ENCODE measurements around the gene KIF5C. TPM values are rescaled to one million over a fixed set of nuclear protein-coding genes. Genes with fewer than 3 reads are reported as not detected.

Gene KIF5C
- total RNA-seq, 2 experiments from 2014 or later: 10.2 to 11.1 TPM

DNA sequence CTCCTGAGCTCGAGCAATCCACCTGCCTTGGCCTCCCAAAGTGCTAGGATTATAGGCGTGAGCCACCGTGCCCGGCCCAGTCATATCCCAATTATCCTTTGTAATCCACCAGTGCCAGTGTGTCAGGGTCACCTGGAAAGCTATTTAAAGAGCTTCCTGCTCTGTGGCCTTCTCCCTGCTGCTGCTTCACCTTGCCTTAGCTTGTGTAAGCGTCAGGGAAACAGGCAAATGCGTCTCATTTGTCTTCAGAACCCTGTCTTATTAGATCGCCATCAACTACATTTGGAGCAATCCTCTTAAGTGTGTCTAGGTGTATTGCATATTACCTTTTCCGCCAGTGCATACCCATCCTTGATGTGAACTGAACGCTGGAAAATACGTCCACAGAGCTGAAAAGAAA is 10.2 kb downstream of the KIF5C start:
- Mint-ChIP-seq H3K27ac (no peak overlapping the region), H3K4me3 (no peak overlapping the region), H3K4me1 (ENCODE audit: low read depth) (peaks cover 10% of the 10 kb centered on the region), H3K27me3 (peaks cover 31% of the 10 kb centered on the region), H3K9me3 (no peaks in the 10 kb centered on the region), H3K36me3 (ENCODE audit: low read depth) (peaks cover 4% of the 10 kb centered on the region)
- DNase-seq (no peak), ATAC-seq (no peak)
- TF ChIP-seq, protein P1, sequence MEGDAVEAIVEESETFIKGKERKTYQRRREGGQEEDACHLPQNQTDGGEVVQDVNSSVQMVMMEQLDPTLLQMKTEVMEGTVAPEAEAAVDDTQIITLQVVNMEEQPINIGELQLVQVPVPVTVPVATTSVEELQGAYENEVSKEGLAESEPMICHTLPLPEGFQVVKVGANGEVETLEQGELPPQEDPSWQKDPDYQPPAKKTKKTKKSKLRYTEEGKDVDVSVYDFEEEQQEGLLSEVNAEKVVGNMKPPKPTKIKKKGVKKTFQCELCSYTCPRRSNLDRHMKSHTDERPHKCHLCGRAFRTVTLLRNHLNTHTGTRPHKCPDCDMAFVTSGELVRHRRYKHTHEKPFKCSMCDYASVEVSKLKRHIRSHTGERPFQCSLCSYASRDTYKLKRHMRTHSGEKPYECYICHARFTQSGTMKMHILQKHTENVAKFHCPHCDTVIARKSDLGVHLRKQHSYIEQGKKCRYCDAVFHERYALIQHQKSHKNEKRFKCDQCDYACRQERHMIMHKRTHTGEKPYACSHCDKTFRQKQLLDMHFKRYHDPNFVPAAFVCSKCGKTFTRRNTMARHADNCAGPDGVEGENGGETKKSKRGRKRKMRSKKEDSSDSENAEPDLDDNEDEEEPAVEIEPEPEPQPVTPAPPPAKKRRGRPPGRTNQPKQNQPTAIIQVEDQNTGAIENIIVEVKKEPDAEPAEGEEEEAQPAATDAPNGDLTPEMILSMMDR (IDR thresholded peaks at IDR 0.05): no peak
- CTCF ChIA-PET: no interaction called here
- intact Hi-C loops (cut with micrococcal nuclease): no loop called here
- POLR2A ChIA-PET: no interaction called here

- ATAC-seq (no peak), DNase-seq (no peak)
- TF ChIP-seq, protein P1 (IDR thresholded peaks at IDR 0.05): no peak
- peaks cover 2% of the 10 kb centered on the region for H3K36me3 Mint-ChIP-seq (ENCODE audit: low read depth)
- intact Hi-C loops (cut with micrococcal nuclease): no loop called here
- H3K4me1 Mint-ChIP-seq (ENCODE audit: low read depth): peaks cover 10% of the 10 kb centered on the region
- POLR2A ChIA-PET: no interaction called here
- H3K27ac Mint-ChIP-seq: no peak overlapping the region
- no peak overlapping the region for H3K4me3 Mint-ChIP-seq
- CTCF ChIA-PET: no interaction called here
- H3K9me3 Mint-ChIP-seq: no peaks in the 10 kb centered on the region
- peaks cover 35% of the 10 kb centered on the region for H3K27me3 Mint-ChIP-seq
These were observed 11.0 kb downstream of the KIF5C start for GRCh38 chr2:148885988-148886387.

- ChIA-PET CTCF (interaction anchor here (0.5 kb wide), 1 partner anchor 203 kb away, joined by 3 read pairs; no protein-coding TSS in a partner anchor), POLR2A (interaction anchor here (1.2 kb wide), 1 partner anchor 11 kb away, joined by 3 read pairs; no protein-coding TSS in a partner anchor)
- no peaks in the 10 kb centered on the region for H3K9me3 Mint-ChIP-seq
- H3K27me3 Mint-ChIP-seq: peaks cover 36% of the 10 kb centered on the region
- intact Hi-C loops (cut with micrococcal nuclease): no loop called here
- H3K27ac Mint-ChIP-seq: peak overlapping the region; percentile 24
- TF ChIP-seq, protein P1 (IDR thresholded peaks at IDR 0.05): no peak
- peak; percentile 37 for ATAC-seq
- no peak for DNase-seq
- peaks cover 10% of the 10 kb centered on the region for H3K4me1 Mint-ChIP-seq (ENCODE audit: low read depth)
- H3K4me3 Mint-ChIP-seq: peak overlapping the region; percentile 74
- H3K36me3 Mint-ChIP-seq (ENCODE audit: low read depth): peaks cover 1% of the 10 kb centered on the region
These were observed 12.4 kb downstream of the KIF5C start for GRCh38 chr2:148887350-148888002.

- peaks cover 38% of the 10 kb centered on the region for H3K27me3 Mint-ChIP-seq
- H3K36me3 Mint-ChIP-seq (ENCODE audit: low read depth): peaks cover 1% of the 10 kb centered on the region
- H3K4me1 Mint-ChIP-seq (ENCODE audit: low read depth): peaks cover 10% of the 10 kb centered on the region
- H3K4me3 Mint-ChIP-seq: peak overlapping the region; percentile 74
- POLR2A ChIA-PET: interaction anchor here (1.2 kb wide), 1 partner anchor 12 kb away, joined by 3 read pairs; no protein-coding TSS in a partner anchor
- TF ChIP-seq, protein P1 (IDR thresholded peaks at IDR 0.05): no peak
- peak; percentile 79 for ATAC-seq
- H3K27ac Mint-ChIP-seq: no peak overlapping the region
- intact Hi-C loops (cut with micrococcal nuclease): no loop called here
- DNase-seq: peak; percentile 30
- CTCF ChIA-PET: no interaction called here
- no peaks in the 10 kb centered on the region for H3K9me3 Mint-ChIP-seq
These were observed 13.0 kb downstream of the KIF5C start for GRCh38 chr2:148888003-148888501.

GRCh38 chr2:148888986-148889385 is 14.0 kb downstream of the KIF5C start:
- no peak for DNase-seq
- no peak for ATAC-seq
- Mint-ChIP-seq H3K4me3 (peak overlapping the region; percentile 74), H3K36me3 (ENCODE audit: low read depth) (peaks cover 1% of the 10 kb centered on the region), H3K27ac (no peak overlapping the region), H3K9me3 (no peaks in the 10 kb centered on the region), H3K4me1 (ENCODE audit: low read depth) (peaks cover 13% of the 10 kb centered on the region), H3K27me3 (peaks cover 42% of the 10 kb centered on the region)
- TF ChIP-seq, protein P1 (IDR thresholded peaks at IDR 0.05): no peak
- ChIA-PET POLR2A (no interaction called here), CTCF (interaction anchor here (0.7 kb wide), 1 partner anchor 9 kb away, joined by 3 read pairs; no protein-coding TSS in a partner anchor)
- intact Hi-C loops (cut with micrococcal nuclease): no loop called here

All from activated CD8-positive, alpha-beta T cell treated with anti-CD3 and anti-CD28 coated beads for 36 hours (primary cell).